Fibroblast of skin of left biceps (primary cell): ENCODE data around the gene NPR1.

Experiments used
- DNase-seq, 2 experiments: peaks; one replicate each; pipeline ENCODE4 v3.0.0-alpha.2; 2013; ENCODE audit warnings: low read depth in 2 of 2

Gene NPR1

GRCh38 chr1:153727463-153728304 lies 49.2 kb downstream of the NPR1 start, which contains the start of gene INTS3:
Gene INTS3, plus strand, starts transcription at chr1:153728050. Its CDS starts 585 bp downstream, at chr1:153728635.
- peak; percentile 100 for DNase-seq

DNA sequence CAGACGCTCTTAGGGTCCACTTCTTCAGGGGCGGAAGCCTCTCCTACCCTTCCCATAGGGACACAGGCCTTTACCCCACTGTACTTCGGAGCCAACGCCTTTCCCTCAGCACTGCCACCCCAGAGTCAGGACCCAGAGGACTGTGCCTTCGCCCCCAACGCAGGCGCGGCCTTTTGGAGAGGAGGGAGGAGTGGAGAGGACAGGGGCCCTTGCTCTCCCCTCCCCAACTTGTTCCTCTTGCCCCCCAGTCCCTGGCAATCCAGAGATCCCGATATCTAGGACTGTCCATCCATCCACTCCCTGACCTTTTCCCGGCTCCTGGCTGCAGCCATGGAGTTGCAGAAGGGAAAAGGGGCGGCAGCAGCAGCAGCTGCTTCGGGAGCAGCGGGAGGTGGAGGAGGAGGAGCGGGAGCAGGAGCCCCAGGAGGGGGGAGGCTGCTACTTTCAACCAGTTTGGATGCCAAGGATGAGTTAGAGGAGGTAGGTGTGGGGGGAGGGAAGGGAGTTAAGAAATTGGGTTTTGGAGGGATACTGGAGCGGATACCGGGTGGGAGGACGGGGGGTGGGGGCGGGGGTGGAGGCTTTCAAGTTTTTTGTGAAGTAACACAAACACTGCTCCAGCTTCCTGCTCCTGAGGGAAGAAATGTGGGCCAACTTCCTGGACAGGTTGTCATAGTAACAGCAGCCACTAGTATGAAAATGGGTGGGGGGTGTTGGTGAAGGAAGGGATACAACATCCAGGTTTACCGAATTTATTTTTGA lies 50.0 kb downstream of the NPR1 start:
- peak in 1 of 2 experiments; percentile 19 for DNase-seq

DNA sequence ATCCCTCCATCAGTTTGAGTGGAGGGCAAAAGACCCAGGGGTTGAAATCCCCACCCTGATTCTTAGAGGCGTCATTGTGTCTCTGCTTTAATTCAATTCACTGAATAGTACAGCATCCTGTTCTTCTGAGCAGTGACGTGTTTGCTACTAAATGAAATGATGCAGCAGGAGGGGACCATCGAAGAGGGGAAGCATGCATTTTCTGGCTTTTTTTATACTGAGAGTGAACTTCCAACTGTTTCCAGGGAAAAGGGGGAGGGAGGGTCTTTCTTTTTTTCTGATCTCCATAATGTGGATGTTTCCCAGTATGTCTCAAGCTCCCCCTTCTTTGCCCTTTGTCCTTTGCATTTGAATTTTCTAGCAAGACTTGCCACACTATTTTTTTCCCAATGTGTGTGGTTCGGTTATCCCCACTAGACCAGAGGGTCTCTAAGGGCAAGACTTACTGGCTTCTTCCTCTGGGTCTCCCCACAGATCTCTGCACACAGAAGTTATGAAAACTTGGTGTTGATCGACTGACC lies 52.0 kb downstream of the NPR1 start:
- DNase-seq: no peak

DNA sequence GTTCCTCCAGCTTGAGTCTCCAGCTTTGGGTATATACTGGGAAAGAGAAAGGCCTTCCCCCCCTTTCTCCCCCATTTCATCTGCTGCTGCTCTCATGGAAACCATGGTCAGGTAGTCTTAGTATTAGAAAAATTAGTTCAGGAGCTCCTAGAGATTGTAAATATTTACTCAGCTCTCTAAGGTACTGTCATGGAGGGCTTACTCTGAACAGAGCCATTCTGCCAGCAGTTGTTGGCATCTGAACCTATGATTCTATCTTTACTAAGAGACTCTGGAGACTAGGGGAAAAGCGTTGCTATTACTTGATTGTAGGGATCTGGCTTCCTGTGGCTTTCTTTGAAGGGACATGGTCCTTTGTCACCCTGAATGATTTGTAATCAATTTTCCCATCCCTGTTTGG lies 55.5 kb downstream of the NPR1 start:
- no peak for DNase-seq

DNA sequence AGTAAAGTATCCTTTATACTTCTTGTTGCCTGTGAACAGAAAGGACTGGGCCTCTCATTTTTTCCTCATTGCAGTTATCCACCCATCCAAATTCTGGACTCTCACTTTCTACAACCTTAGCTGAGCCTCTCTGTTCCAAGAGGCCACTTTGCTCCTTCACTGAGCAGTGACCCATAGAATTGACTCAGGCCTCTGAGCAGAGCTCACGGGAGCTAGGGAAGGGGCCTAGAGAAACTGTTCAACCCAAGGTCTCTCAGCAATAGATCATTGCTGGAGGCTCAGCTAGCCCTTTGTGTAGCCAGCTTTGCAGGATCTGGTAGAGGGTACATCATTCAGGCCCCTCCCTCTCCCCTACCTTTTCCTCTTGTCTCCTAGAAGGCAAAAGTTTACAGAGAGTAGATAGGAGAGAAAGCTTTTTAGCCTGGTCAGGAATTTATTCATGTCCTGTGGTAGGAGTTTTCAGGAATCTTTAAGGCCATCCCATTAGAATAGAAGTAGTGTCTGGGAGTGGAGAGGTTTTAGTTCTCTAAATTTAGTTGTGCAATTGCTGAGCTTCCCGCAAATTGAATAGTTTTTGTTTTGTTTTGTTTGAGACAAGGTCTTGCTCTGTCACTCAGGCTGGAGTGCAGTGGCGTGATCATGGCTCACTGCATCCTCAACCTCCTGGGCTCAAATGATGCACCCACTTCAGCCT lies 56.1 kb downstream of the NPR1 start:
- DNase-seq: no peak

DNA sequence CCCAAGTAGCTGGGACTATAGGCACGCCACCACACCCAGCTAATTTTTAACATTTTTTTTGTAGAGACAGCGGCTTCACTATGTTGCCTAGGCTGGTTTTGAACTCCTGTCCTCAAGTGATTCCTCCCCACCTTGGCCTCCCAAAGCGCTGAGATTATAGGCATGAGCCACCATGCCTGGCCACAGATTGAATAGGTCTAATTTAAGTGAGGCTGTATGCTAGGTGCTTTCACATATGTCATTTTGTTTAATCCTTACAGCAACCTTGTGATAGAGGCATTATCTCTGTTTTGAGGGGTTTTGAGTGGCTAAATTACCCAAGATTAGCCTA lies 56.6 kb downstream of the NPR1 start:
- DNase-seq: no peak

DNA sequence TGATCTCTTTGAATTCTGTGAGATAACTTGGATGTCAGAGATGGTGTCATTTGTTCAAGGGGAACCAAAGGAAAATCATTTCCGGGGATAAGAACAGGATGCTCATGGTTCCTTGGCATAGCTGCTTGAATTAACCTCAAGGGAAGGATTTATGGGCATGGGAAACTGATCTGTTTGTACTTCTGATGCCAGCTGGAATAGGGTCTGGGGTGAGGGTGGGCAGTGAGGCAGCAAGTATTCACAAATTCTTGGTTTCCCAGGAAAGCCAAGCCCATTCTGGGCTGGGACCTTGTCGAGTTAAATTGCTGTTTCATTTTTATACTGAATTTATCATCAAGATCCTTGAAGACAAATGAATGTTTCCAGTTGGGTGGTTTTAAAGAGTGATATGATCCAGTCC lies 63.5 kb downstream of the NPR1 start:
- DNase-seq: no peak

DNA sequence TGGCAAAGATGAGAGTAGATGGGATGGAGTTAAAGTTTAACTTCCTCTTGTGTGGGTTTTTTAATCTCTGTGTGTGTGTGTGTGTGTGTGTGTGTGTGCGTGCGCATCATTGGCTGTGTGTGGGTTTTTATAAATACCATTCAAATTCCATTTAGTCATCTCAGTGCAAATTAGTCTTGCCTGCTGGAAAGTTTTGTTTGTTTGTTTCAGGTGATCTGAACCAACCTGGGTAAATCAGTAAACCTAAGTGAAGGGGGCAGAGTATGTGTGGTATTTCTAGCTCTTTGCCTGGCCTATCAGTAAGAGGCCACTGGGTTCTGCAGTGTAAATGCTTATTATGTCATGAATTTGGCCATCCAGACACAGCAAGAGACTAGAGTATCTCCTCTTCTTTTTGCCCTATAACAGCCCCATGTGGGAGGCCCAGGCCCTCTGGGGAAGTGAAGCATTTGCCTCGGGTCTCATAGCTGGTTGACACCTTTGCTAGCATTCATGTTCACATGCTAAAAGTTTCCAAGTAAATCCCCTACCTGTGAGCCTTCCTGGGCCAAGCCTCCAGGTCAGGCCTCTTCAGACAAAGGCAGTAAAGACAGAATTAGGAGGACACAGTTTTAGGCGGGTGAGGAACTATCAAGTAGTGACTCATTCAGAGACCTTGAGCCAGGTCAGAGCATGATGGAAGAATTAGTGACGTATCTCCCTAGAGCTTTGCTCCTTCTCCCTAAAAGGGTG lies 64.1 kb downstream of the NPR1 start:
- peak in 1 of 2 experiments; percentile 15 for DNase-seq
